CD14-positive monocyte (primary cell): ENCODE measurements around the gene BLCAP. TPM values are rescaled to one million over a fixed set of nuclear protein-coding genes. Genes with fewer than 3 reads are reported as not detected.

ENCODE experiments used
- DNase-seq, 3 donors: peaks; one replicate each; pipeline ENCODE4 v3.0.0-alpha.2; 2011 to 2022
- H2AFZ ChIP-seq: 2 replicates; pipeline ENCODE4 v1.6.0; 2012; ENCODE audit warnings: mild to moderate bottlenecking, low read depth, low read length, inconsistent platforms; ENCODE audit not compliant: insufficient read depth, poor library complexity, severe bottlenecking
- H3K27ac ChIP-seq, 2 donors: 1 replicate in 1 of 2; 2 replicates in 1 of 2; pipeline ENCODE4 v1.5.1; 2012 to 2013; ENCODE audit warnings: low read length in 2 of 2, control low read depth in 1 of 2, inconsistent platforms in 1 of 2, low read depth in 1 of 2, mild to moderate bottlenecking in 1 of 2
- H3K27me3 ChIP-seq, 2 donors: one replicate each; pipeline versions ENCODE4 v1.6.0 to v1.6.1; 2011 to 2013; ENCODE audit warnings: low read length in 2 of 2; ENCODE audit not compliant: control insufficient read depth in 2 of 2, insufficient read depth in 2 of 2
- H3K36me3 ChIP-seq, 2 donors: replicated peaks in 1 of 2; 1 replicate in 1 of 2; 2 replicates in 1 of 2; pipeline versions ENCODE4 v1.5.1 to v1.6.1; 2012 to 2013; ENCODE audit warnings: low read length in 2 of 2, control low read depth in 1 of 2, inconsistent platforms in 1 of 2, mild to moderate bottlenecking in 1 of 2; ENCODE audit not compliant: insufficient read depth in 2 of 2, control insufficient read depth in 1 of 2
- H3K4me1 ChIP-seq, 2 donors: 1 replicate in 1 of 2; 2 replicates in 1 of 2; pipeline versions ENCODE4 v1.5.1 to v1.6.1; 2012 to 2013; ENCODE audit warnings: low read length in 2 of 2, control low read depth in 1 of 2, inconsistent platforms in 1 of 2, mild to moderate bottlenecking in 1 of 2, moderate library complexity in 1 of 2; ENCODE audit not compliant: insufficient read depth in 2 of 2, control insufficient read depth in 1 of 2
- H3K4me2 ChIP-seq: replicated peaks from 2 replicates; pipeline ENCODE3; 2012; ENCODE audit warnings: low read length, moderate library complexity, mild to moderate bottlenecking; ENCODE audit not compliant: poor library complexity, severe bottlenecking; ENCODE audit errors: extremely low read depth
- H3K4me3 ChIP-seq, 3 experiments: fragments of 200-600 bp in 1 of 3; sonication (generic) in 1 of 3; replicated peaks in 1 of 3; 1 replicate in 2 of 3; 2 replicates in 1 of 3; pipeline ENCODE4 v1.5.1; 2011 to 2013; ENCODE audit warnings: low read length in 3 of 3, mild to moderate bottlenecking in 3 of 3, control low read depth in 2 of 3, low read depth in 2 of 3, inconsistent platforms in 1 of 3, moderate library complexity in 1 of 3
- H3K79me2 ChIP-seq: 2 replicates; pipeline ENCODE4 v1.6.0; 2012; ENCODE audit warnings: mild to moderate bottlenecking, control low read depth, inconsistent platforms, low read length, moderate library complexity; ENCODE audit not compliant: insufficient read depth
- H3K9ac ChIP-seq: 2 replicates; pipeline ENCODE4 v1.6.0; 2017; ENCODE audit warnings: low read length, mild to moderate bottlenecking; ENCODE audit not compliant: insufficient read depth, poor library complexity, severe bottlenecking
- H3K9me3 ChIP-seq, 2 donors: replicated peaks in 1 of 2; 1 replicate in 1 of 2; 2 replicates in 1 of 2; pipeline versions ENCODE4 v1.5.1 to v1.6.1; 2012 to 2013; ENCODE audit warnings: low read length in 2 of 2, control low read depth in 1 of 2; ENCODE audit not compliant: control insufficient read depth in 1 of 2, insufficient read depth in 1 of 2
- H4K20me1 ChIP-seq: 2 replicates; pipeline ENCODE4 v1.6.0; 2012; ENCODE audit warnings: mild to moderate bottlenecking, low read length, control low read depth, moderate library complexity; ENCODE audit not compliant: insufficient read depth
- H3K27ac Mint-ChIP-seq, 7 donors: one replicate each; pipeline ENCODE4 v1.8.0; 2020; ENCODE audit warnings: mild to moderate bottlenecking in 7 of 7, mixed read lengths in 7 of 7, moderate library complexity in 6 of 7, inconsistent platforms in 2 of 7
- H3K27me3 Mint-ChIP-seq, 3 donors: one replicate each; pipeline ENCODE4 v1.8.0; 2021 to 2022; ENCODE audit warnings: low read depth in 3 of 3, mild to moderate bottlenecking in 3 of 3, mixed read lengths in 3 of 3, moderate library complexity in 3 of 3, inconsistent platforms in 1 of 3
- H3K36me3 Mint-ChIP-seq, 2 donors: one replicate each; pipeline ENCODE4 v1.8.0; 2020; ENCODE audit warnings: mixed read lengths in 2 of 2, inconsistent platforms in 1 of 2, mild to moderate bottlenecking in 1 of 2
- H3K4me1 Mint-ChIP-seq: one replicate; pipeline ENCODE4 v1.8.0; 2020; ENCODE audit warnings: mild to moderate bottlenecking, mixed read lengths
- H3K4me3 Mint-ChIP-seq, 2 donors: one replicate each; pipeline ENCODE4 v1.8.0; 2020; ENCODE audit warnings: mild to moderate bottlenecking in 2 of 2, mixed read lengths in 2 of 2, moderate library complexity in 1 of 2
- H3K9me3 Mint-ChIP-seq, 7 donors: one replicate each; pipeline ENCODE4 v1.8.0; 2020 to 2022; ENCODE audit warnings: mixed read lengths in 7 of 7, mild to moderate bottlenecking in 6 of 7, moderate library complexity in 6 of 7, inconsistent platforms in 2 of 7
- WGBS: methylation state at CpG from one replicate; pipeline ENCODE4 v1.1.5; 2013; ENCODE audit warnings: missing lambda C conversion rate; ENCODE audit not compliant: insufficient coverage; 5-methylcytosine and 5-hydroxymethylcytosine counted together
- intact Hi-C, 2 donors: fragments of 100-400 bp; cut with micrococcal nuclease; formaldehyde crosslinking; loops; one replicate each; pipeline versions ENCODE4 v1.15.0 to v1.15.1; 2023
- polyA plus RNA-seq, 3 donors: library from polyadenylated mRNA; depleted of rRNA in 1 of 3; unstranded in 2 of 3; stranded (reverse) in 1 of 3; fragments of 300-500 nt in 2 of 3; fragments of >200 nt in 1 of 3; fragmentation: Illumina TruSeq in 2 of 3; gene quantifications; 1 replicate in 2 of 3; 2 replicates in 1 of 3; pipeline ENCODE4 v1.2.3, GENCODE V29; 2012 to 2021
- TF ChIP-seq, protein P1 (sequence below): fragments of 200-600 bp; IDR thresholded peaks from one replicate; pipeline ENCODE4 v1.8.0; 2022; ENCODE audit warnings: antibody characterized with exemption, mild to moderate bottlenecking

BLCAP gene
- polyA plus RNA-seq, 3 donors = 45.3 to 54.5 (median 53.3) TPM

GRCh38 chr20:37502654-37503053 lies 25.0 kb downstream of the BLCAP start:
- H3K27ac Mint-ChIP-seq = no peak overlapping the region
- Histone ChIP-seq H3K27ac (no peak overlapping the region), H3K4me2 (no peak overlapping the region), H3K79me2 (no peaks in the 10 kb centered on the region), H3K9ac (no peak overlapping the region), H2AFZ (no peak overlapping the region), H3K36me3 (peaks cover 0 to under 1% of the 10 kb centered on the region in 2 donors), H3K4me3 (no peak overlapping the region), H3K9me3 (no peaks in the 10 kb centered on the region), H3K27me3 (no peaks in the 10 kb centered on the region), H3K4me1 (no peaks in the 10 kb centered on the region), H4K20me1 (peaks cover 51% of the 10 kb centered on the region)
- no peaks in the 10 kb centered on the region for H3K4me1 Mint-ChIP-seq
- no peak for DNase-seq
- no peak overlapping the region for H3K4me3 Mint-ChIP-seq
- WGBS = 96% methylated on average over 2 of the region's 2 CpGs
- no peaks in the 10 kb centered on the region for H3K9me3 Mint-ChIP-seq
- H3K36me3 Mint-ChIP-seq = peaks cover 3 to 10% of the 10 kb centered on the region in 2 donors
- TF ChIP-seq, protein P1, sequence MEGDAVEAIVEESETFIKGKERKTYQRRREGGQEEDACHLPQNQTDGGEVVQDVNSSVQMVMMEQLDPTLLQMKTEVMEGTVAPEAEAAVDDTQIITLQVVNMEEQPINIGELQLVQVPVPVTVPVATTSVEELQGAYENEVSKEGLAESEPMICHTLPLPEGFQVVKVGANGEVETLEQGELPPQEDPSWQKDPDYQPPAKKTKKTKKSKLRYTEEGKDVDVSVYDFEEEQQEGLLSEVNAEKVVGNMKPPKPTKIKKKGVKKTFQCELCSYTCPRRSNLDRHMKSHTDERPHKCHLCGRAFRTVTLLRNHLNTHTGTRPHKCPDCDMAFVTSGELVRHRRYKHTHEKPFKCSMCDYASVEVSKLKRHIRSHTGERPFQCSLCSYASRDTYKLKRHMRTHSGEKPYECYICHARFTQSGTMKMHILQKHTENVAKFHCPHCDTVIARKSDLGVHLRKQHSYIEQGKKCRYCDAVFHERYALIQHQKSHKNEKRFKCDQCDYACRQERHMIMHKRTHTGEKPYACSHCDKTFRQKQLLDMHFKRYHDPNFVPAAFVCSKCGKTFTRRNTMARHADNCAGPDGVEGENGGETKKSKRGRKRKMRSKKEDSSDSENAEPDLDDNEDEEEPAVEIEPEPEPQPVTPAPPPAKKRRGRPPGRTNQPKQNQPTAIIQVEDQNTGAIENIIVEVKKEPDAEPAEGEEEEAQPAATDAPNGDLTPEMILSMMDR = no peak
- H3K27me3 Mint-ChIP-seq = no peaks in the 10 kb centered on the region
- intact Hi-C loops = no loop called here

DNA sequence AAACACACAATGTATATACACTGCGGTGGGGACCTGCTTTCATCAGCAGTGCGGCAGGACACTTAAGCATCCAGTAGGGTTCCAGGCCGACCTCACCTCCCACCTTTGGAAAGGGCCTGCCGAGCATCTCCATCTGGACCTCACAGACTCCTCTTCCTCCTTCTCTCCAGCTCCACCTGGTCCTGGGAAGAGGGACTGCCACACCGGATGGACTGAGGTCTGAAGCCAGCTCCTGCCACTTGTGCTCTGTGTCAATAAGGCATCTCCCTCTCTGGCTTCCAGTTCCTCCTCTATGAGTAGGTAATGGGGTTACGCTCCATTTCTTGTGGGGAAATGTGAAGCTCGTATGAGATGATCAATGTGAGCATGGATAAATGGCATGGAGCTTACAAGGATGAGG lies 25.7 kb downstream of the BLCAP start:
- Histone ChIP-seq H3K9ac (no peak overlapping the region), H4K20me1 (peaks cover 44% of the 10 kb centered on the region), H3K4me3 (no peak overlapping the region), H3K79me2 (no peaks in the 10 kb centered on the region), H3K9me3 (no peaks in the 10 kb centered on the region), H3K4me1 (no peaks in the 10 kb centered on the region), H2AFZ (no peak overlapping the region), H3K36me3 (no peaks in the 10 kb centered on the region), H3K27ac (no peak overlapping the region), H3K27me3 (no peaks in the 10 kb centered on the region), H3K4me2 (no peak overlapping the region)
- Mint-ChIP-seq H3K36me3 (peaks cover 3 to 10% of the 10 kb centered on the region in 2 donors), H3K27ac (no peak overlapping the region), H3K4me3 (no peak overlapping the region), H3K27me3 (no peaks in the 10 kb centered on the region), H3K4me1 (no peaks in the 10 kb centered on the region), H3K9me3 (no peaks in the 10 kb centered on the region)
- intact Hi-C loops = no loop called here
- TF ChIP-seq, protein P1 = no peak
- WGBS = 93% methylated on average over 3 of the region's 7 CpGs
- no peak for DNase-seq
